ACHN (cell line): ENCODE results near the gene P3H1.
"Not testable (repeated sequence)": the region's sequence is repeated elsewhere in the genome, so short reads cannot be mapped to it uniquely, and the experiment has no call there.

Experiments
- DNase-seq: peaks from one replicate; pipeline ENCODE4 v3.0.0-alpha.2; 2015
- in situ Hi-C: cut with HindIII; loops from 2 replicates; pipeline ENCODE4 v1.10.0; 2017; ENCODE audit warnings: low sequenced_read_pairs, low pct_ligation_motif_present, low pct_unique_long_range_greater_than_20kb

The P3H1 gene

DNA sequence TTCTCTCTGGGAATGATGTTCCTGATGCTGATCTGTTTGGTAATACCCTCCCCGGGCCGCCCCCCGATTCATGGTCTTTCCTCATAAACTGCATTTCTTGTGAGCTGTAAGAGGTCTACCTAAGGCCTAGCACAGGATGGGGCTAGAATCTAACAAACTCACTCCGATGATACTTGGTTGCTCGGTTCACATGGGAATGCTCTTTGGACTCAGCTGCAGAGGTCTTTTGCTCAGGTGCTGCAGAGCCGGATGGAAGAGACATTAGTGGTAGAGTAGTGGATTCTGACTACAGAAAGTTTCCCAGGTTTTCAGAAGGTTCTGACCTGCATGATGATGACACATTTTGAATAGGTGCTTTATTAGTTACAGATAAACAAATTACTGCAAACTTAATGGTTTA lies 9.7 kb upstream of the P3H1 start:
- in situ Hi-C loops = no loop called here
- DNase-seq = no peak

GRCh38 chr1:42774928-42775526 lies 8.2 kb upstream of the P3H1 start:
- in situ Hi-C loops = no loop called here
- no peak for DNase-seq

- in situ Hi-C loops = no loop called here
- no peak for DNase-seq
These were observed 6.6 kb upstream of the P3H1 start for GRCh38 chr1:42773420-42773819.

DNA sequence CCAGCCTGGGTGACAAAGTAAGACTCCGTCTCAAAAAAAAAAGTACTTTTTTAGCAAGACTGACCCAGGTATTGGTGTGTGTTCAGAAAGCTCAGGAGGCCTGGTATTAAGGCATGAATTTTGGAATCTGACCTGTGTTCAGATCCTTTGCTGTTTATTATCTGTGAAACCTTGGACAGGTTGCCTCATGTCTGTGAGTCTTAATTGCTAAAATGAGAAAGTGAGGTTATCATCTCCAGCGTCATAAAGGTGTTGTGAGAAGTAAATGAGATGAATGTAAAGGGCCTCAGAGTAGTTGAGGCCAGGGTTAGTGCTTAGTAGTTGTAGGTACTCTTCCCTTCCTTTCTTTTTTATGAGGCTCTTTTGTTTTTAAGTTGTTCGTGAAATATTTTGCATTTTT lies 3.0 kb upstream of the P3H1 start:
- in situ Hi-C loops = no loop called here
- no peak for DNase-seq

GRCh38 chr1:42768172-42768571 lies 1.3 kb upstream of the P3H1 start:
- DNase-seq = no peak
- in situ Hi-C loops = no loop called here

DNA sequence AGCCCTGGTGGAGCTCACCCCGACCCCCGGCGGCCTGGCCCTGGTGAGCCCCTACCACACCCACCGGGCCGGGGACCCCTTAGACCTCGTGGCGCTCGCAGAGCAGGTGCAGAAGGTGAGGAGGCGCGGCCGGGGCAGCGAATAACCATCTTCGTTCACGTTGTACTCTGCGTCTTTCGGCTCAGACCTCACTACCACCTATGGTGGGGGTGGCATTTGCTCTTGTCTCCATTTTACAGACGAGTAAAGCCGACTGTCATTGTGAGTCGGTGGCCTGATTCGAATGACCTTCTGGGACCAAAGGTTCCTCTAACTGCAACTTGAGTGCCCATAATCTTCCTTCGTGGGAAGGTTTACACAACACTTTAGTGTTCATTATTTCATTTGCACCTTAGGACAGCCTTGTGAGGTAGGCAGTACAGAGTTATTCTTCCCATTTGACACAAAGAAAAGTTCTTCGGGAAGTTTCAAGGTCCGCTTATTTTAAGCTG lies 727 bp upstream of the P3H1 start:
- in situ Hi-C loops = no loop called here
- DNase-seq = peak; percentile 5

DNA sequence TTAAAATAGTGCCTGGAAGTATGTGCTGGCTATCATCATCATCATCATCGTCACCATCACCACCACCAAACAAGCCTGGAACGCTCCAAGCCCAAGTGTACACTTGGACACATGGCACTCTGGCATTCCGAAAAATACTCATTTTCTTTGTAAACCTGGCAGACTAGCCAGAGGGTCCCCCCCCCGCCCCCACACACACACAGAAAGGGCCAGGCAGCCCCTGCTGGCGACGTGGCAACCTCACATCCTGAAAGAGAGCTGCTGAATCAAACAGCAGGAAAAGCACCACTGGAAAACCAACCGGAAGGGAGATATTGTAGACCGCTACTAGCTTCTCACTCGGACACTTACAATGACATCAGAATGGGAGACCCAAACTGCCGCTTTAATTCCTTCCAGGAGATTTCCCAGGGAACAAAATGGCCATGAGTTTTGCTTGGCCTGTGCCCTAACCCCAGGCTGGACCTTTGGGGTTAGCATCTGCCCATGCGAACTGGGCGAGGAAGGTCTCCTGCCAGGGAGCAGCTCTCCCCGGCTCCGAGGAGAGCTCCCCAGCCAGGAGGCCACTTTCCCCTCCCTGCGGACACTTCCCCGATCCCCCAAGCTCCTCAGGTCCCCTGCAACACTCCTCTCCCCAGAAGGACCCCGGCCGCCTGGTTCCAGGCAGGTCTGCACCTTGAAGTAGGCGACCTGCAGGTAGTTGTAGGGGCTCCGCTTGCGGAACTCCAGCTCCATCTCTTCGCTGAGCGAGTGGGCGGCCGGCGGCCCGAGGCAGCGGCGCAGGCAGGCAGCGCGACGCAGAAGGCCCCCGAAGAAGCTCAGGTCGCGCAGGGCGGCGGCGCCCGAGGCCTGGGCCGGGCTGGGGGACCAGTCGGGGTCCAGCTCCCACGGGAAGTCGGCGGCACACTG lies 742 bp downstream of the P3H1 start:
- DNase-seq = peak; percentile 78

GRCh38 chr1:42765269-42765668 lies 1.6 kb downstream of the P3H1 start:
- no peak for DNase-seq
- in situ Hi-C loops = no loop called here

More for the DNA sequence above, 742 bp downstream of the P3H1 start:
- in situ Hi-C loops = no loop called here

DNA sequence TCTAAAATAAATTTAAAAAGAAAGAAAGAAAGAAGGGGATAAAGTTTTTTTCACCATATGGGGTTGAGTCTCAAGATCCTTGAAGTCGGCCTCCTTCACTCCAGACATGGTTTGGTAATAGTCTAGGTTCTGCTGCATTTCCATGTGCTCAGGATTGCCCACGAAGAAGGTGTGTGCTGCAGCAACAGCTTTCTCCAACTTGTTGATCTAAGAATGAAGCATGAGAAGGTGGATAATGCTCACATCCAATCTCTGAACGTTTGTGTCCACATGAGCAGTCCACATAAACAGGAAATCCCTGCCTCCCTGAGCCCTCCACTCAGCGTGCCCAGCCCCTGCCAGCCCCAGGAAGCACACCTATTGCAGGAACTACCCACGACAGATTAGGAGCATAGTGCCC lies 4.6 kb downstream of the P3H1 start:
- in situ Hi-C loops = no loop called here

GRCh38 chr1:42761567-42761966 lies 5.3 kb downstream of the P3H1 start:
- no peak for DNase-seq
- in situ Hi-C loops = no loop called here

More for the DNA sequence above, 4.6 kb downstream of the P3H1 start:
- DNase-seq = no peak

GRCh38 chr1:42759114-42759513 lies 7.7 kb downstream of the P3H1 start:
- in situ Hi-C loops = no loop called here
- DNase-seq = no peak

GRCh38 chr1:42758641-42759040 lies 8.2 kb downstream of the P3H1 start:
- no peak for DNase-seq
- in situ Hi-C loops = no loop called here

DNA sequence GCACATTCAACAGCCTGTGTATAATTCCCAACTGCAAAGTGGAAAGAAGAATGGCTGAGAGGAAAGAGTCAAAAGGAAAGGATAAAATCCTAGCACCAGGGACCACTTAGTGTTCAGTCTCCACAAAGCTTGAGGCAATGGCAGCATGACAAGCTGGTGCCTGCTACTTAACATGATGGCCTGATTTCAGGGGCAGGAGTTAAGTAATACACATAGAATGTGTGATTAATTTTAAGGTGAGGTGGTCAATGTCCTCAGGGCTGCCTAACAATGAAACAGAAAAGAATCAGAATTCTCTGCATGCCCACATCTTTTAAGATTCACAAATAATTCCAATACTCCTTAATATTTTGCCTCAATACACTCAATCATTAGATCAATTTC lies 8.9 kb downstream of the P3H1 start:
- in situ Hi-C loops = no loop called here
- DNase-seq = no peak

DNA sequence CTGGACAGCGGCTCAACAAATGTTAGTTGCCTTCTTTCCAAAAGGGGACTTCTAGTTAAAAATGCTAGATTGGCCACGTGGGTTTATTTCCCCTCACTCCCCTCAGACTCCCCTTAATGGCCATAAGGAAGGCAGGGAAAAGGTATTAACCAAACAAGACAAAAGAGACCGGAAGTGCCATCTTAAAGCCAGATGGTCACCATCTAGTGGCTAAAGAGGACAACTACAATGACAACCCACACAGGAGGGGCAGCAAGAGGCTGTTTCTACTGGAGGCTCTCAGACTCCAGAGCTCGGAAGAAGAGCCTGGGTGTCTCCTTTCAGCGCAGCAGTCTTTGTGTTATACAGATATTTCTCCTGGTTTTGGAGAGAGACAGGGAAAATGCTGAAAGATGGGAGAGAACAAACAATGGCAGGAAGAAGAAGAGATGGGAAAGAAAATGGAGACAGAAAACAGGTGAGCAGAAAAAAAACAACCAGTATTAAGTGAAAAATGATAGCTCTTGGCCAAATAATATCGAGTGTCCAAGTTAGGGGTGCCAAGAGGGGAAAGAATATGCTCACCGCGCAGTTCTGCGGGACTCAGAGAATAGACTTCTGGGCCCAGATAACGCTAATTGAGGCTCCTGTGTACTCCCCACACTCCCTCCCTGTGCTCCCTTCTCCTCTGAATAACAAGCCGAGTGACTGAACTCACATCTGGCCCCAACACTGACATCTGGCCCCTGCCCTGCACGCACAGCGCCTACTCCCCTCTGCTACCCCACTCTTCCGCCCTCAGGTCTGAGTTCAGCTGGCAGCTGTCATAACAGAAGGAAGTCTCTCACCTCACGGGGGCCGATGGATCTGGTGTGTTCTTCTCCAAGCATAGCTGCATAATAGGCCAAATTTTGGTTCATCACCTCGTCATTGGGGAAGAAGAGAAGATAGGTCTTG lies 9.6 kb downstream of the P3H1 start:
- in situ Hi-C loops = no loop called here
- peak; percentile 67 for DNase-seq

GRCh38 chr1:42753070-42753469 lies 13.8 kb downstream of the P3H1 start:
- in situ Hi-C loops = no loop called here

GRCh38 chr1:42752284-42752683 lies 14.5 kb downstream of the P3H1 start:
- in situ Hi-C loops = no loop called here
- no peak for DNase-seq

More at GRCh38 chr1:42753070-42753469, 13.8 kb downstream of the P3H1 start:
- no peak for DNase-seq

DNA sequence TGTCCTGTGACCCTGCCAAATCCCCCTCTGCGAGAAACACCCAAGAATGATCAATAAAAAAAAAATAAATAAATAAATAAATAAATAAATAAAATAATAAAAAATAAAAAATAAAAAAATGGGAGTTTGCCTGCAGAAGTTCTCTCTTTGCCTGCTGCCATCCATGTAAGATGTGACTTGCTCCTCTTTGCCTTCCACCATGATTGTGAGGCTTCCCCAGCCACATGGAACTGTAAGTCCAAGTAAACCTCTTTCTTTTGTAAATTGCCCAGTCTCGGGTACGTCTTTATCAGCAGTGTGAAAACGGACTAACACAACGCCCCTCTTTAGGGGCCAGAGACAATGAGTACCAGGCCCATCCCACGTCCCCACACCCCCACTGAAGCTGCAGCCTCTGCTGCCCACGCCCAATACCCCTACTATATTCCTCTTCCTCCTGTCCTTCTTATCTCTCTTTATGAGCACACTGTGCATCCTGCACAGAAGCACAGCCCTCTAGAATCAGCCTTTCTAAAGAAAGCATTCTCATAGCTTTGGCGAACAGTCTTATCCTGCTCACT lies 15.2 kb downstream of the P3H1 start:
- DNase-seq, in situ Hi-C loops: not testable (repeated sequence)

DNA sequence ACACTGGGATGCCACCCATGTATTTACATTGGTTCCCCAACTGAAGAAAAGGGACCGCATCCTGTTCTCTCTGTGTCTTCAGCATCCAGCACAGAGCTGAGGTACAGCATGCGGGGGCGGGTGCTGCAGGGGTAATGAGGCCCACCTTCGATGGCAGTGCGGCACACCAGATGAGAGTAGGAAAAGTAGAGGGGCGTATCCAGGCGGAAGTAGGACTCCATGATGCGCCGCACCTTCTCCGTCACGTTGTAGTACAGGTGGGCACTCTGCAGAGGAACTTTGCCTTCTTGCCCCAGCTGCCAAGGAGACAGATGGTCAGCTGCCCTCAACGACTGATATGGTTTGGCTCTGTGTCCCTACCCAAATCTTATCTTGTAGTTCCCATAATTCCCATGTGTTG lies 16.8 kb downstream of the P3H1 start:
- in situ Hi-C loops = no loop called here
- DNase-seq = no peak
